Measurements from ENCODE around the gene GRAP2. TPM values are rescaled to one million over a fixed set of nuclear protein-coding genes. Genes with fewer than 3 reads are reported as not detected.

The GRAP2 gene
- total RNA-seq, 1 donor, result not detected

GRCh38 chr22:39917197-39917643, 16.3 kb downstream of the GRAP2 start:
- Histone ChIP-seq H3K4me3 (ENCODE audit: insufficient read depth, low read length) (no peak overlapping the region), H4K20me1 (ENCODE audit: insufficient read depth, low read length) (no peaks in the 10 kb centered on the region), H3K9me3 (ENCODE audit: low read depth, low read length) (no peaks in the 10 kb centered on the region), H3K27ac (ENCODE audit: low read depth, low read length) (no peak overlapping the region), H3K4me2 (ENCODE audit: insufficient read depth, low read length) (no peak overlapping the region), H3K36me3 (ENCODE audit: insufficient read depth, low read length) (no peaks in the 10 kb centered on the region), H2AFZ (ENCODE audit: low read length) (no peak overlapping the region), H3K27me3 (ENCODE audit: insufficient read depth, low read length) (peaks cover 21% of the 10 kb centered on the region), H3K4me1 (ENCODE audit: insufficient read depth, low read length) (no peaks in the 10 kb centered on the region), H3K79me2 (ENCODE audit: insufficient read depth, low read length) (no peaks in the 10 kb centered on the region)
- DNase-seq (ENCODE audit: insufficient read length, low spot score, missing footprints), result no peak
- TF ChIP-seq, protein P1, sequence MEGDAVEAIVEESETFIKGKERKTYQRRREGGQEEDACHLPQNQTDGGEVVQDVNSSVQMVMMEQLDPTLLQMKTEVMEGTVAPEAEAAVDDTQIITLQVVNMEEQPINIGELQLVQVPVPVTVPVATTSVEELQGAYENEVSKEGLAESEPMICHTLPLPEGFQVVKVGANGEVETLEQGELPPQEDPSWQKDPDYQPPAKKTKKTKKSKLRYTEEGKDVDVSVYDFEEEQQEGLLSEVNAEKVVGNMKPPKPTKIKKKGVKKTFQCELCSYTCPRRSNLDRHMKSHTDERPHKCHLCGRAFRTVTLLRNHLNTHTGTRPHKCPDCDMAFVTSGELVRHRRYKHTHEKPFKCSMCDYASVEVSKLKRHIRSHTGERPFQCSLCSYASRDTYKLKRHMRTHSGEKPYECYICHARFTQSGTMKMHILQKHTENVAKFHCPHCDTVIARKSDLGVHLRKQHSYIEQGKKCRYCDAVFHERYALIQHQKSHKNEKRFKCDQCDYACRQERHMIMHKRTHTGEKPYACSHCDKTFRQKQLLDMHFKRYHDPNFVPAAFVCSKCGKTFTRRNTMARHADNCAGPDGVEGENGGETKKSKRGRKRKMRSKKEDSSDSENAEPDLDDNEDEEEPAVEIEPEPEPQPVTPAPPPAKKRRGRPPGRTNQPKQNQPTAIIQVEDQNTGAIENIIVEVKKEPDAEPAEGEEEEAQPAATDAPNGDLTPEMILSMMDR (IDR thresholded peaks at IDR 0.05; ENCODE audit: extremely low read depth, low read depth, low read length), result no peak

- peaks cover 21% of the 10 kb centered on the region for H3K27me3 ChIP-seq (ENCODE audit: insufficient read depth, low read length)
- H4K20me1 ChIP-seq (ENCODE audit: insufficient read depth, low read length), result no peaks in the 10 kb centered on the region
- H3K36me3 ChIP-seq (ENCODE audit: insufficient read depth, low read length), result no peaks in the 10 kb centered on the region
- TF ChIP-seq, protein P1 (IDR thresholded peaks at IDR 0.05; ENCODE audit: extremely low read depth, low read depth, low read length), result no peak
- DNase-seq (ENCODE audit: insufficient read length, low spot score, missing footprints), result no peak
- H3K4me1 ChIP-seq (ENCODE audit: insufficient read depth, low read length), result no peaks in the 10 kb centered on the region
- H3K4me2 ChIP-seq (ENCODE audit: insufficient read depth, low read length), result no peak overlapping the region
- no peak overlapping the region for H3K4me3 ChIP-seq (ENCODE audit: insufficient read depth, low read length)
- no peaks in the 10 kb centered on the region for H3K9me3 ChIP-seq (ENCODE audit: low read depth, low read length)
- no peaks in the 10 kb centered on the region for H3K79me2 ChIP-seq (ENCODE audit: insufficient read depth, low read length)
- no peak overlapping the region for H3K27ac ChIP-seq (ENCODE audit: low read depth, low read length)
- no peak overlapping the region for H2AFZ ChIP-seq (ENCODE audit: low read length)
Measured at GRCh38 chr22:39917776-39918495, 17.1 kb downstream of the GRAP2 start.

- no peak overlapping the region for H3K27ac ChIP-seq (ENCODE audit: low read depth, low read length)
- no peak for DNase-seq (ENCODE audit: insufficient read length, low spot score, missing footprints)
- peaks cover 19% of the 10 kb centered on the region for H3K27me3 ChIP-seq (ENCODE audit: insufficient read depth, low read length)
- no peaks in the 10 kb centered on the region for H3K4me1 ChIP-seq (ENCODE audit: insufficient read depth, low read length)
- TF ChIP-seq, protein P1 (IDR thresholded peaks at IDR 0.05; ENCODE audit: extremely low read depth, low read depth, low read length), result no peak
- no peaks in the 10 kb centered on the region for H3K36me3 ChIP-seq (ENCODE audit: insufficient read depth, low read length)
- no peaks in the 10 kb centered on the region for H3K79me2 ChIP-seq (ENCODE audit: insufficient read depth, low read length)
- no peak overlapping the region for H2AFZ ChIP-seq (ENCODE audit: low read length)
- no peak overlapping the region for H3K4me3 ChIP-seq (ENCODE audit: insufficient read depth, low read length)
- no peaks in the 10 kb centered on the region for H3K9me3 ChIP-seq (ENCODE audit: low read depth, low read length)
- H4K20me1 ChIP-seq (ENCODE audit: insufficient read depth, low read length), result no peaks in the 10 kb centered on the region
- no peak overlapping the region for H3K4me2 ChIP-seq (ENCODE audit: insufficient read depth, low read length)
Measured at GRCh38 chr22:39920134-39920743, 19.4 kb downstream of the GRAP2 start.

DNA sequence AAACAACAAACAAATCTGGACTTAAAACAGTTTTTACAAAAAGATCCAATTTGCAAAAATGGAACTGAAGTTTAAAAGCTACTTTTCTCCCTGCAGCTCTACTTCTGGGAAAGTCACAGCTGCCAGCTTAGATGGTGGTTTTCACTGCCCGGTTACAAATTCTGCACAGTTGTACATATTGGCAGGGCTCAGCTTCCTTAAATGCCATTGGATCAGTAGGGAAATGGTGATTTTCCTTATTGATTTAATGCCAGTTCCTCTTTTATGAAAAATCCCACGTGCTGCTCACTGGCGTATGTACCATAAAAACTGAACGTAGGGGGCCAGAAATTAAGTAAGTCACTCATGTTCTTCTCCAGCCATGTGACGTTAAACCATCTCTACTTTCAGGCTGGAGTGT, 22.8 kb downstream of the GRAP2 start:
- no peaks in the 10 kb centered on the region for H3K9me3 ChIP-seq (ENCODE audit: low read depth, low read length)
- DNase-seq (ENCODE audit: insufficient read length, low spot score, missing footprints), result no peak
- no peaks in the 10 kb centered on the region for H3K36me3 ChIP-seq (ENCODE audit: insufficient read depth, low read length)
- no peak overlapping the region for H3K4me3 ChIP-seq (ENCODE audit: insufficient read depth, low read length)
- H3K79me2 ChIP-seq (ENCODE audit: insufficient read depth, low read length), result no peaks in the 10 kb centered on the region
- no peaks in the 10 kb centered on the region for H4K20me1 ChIP-seq (ENCODE audit: insufficient read depth, low read length)
- TF ChIP-seq, protein P1 (IDR thresholded peaks at IDR 0.05; ENCODE audit: extremely low read depth, low read depth, low read length), result no peak
- H3K27me3 ChIP-seq (ENCODE audit: insufficient read depth, low read length), result peaks cover 25% of the 10 kb centered on the region
- no peak overlapping the region for H3K27ac ChIP-seq (ENCODE audit: low read depth, low read length)
- no peak overlapping the region for H3K4me2 ChIP-seq (ENCODE audit: insufficient read depth, low read length)
- H2AFZ ChIP-seq (ENCODE audit: low read length), result no peak overlapping the region
- no peaks in the 10 kb centered on the region for H3K4me1 ChIP-seq (ENCODE audit: insufficient read depth, low read length)
